ENCODE data around the gene CACNG6.
A peak's percentile ranks its signal among the peaks of the same experiment; 100 is the strongest.

Gene CACNG6

DNA sequence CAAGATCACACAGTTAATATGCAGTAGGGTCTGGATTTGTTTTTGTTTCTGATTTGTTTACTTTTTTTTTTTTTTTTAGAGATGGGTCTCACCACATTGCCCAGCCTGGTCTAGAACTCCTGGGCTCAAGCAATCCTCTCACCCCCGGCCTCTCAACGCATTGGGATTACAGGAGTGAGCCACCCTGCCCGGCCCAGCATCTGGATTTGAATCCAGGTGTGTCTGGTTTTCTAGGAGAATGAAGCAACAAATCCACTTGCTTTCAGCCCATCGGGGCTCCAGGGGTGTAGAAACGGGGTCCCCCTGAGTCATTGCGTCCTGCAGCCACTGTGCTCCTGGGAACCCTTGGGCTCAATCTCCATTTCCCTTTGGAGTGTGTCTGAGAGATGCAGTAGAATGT, 22.1 kb upstream of the CACNG6 start:
- no peak for DNase-seq (ENCODE audit: low spot score)

GRCh38 chr19:53971673-53972072, 19.8 kb upstream of the CACNG6 start:
- no peak for DNase-seq (ENCODE audit: low spot score)

DNA sequence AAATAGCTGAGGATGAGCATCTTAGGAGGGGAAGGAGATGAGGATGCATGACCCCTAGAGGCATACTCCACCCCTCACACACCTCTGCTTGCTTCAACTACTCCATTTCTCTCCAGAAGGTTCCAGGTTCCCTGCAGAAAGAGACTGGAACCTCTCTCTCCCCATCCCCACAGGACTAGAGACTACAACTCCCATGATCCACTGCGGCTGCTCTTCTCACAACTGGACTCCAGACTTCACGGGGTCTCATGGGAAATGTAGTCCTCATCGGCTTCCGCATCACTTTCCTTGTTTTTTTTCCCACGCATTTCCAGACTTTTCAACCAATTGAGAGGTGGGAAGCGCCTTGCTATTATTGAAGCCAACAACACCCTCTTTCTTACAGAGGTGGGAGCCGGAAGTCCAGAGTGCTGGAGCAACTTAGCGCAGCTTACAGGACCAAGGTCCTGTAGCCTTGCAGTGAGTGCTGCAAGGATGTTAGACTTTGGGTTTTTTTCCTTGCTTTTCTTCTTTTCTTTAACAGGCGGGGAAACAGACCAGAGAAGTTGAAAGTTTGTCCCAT, 13.9 kb upstream of the CACNG6 start:
- DNase-seq (ENCODE audit: low spot score), result peak; percentile 61

- DNase-seq (ENCODE audit: low spot score), result no peak
Observed at GRCh38 chr19:53977991-53978731, 13.3 kb upstream of the CACNG6 start.

DNA sequence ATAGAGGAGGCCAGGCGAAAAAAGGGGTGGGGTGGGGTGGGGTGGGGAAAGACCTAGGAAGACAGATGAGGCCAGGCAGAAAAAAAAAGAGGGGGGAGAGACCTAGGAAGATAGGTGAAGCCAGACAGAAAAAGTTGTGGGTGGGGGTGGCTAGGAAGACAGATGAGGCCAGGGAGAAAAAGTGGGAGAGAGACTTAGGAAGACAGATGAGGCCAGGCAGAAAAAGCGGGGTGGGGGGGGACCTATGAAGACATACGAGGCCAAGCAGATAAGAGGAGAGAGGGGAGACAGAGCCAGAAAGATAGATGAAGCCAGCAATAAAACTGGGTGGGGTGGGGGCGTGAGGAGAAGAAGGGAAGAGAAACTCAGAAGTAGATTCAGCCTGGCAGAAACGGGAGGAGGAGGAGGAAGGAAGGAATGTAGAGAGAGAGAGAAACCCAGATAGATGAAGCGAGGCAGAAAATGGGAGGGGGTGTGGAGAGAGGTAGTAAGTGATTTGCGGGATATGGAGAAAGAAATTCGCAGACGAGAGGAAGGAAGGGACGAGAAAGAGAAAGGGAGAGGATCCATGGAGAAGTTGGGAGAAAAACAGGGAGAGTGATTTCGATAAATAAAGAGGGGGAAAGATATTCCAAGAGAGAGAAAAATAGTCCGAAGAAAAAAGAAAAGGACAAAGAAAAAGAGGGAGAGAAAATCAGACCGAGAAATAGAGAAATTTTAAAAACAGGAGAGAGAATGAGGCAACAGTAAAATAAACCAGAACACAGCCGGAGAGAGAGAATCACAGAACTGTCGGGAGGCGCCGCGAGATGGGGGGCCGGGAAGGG, 12.2 kb upstream of the CACNG6 start:
- no peak for DNase-seq (ENCODE audit: low spot score)

- DNase-seq (ENCODE audit: low spot score), result peak; percentile 55
Observed at GRCh38 chr19:53980539-53981375, 10.7 kb upstream of the CACNG6 start.

- no peak for DNase-seq (ENCODE audit: low spot score)
Observed at GRCh38 chr19:53981376-53981951, 10.0 kb upstream of the CACNG6 start.

DNA sequence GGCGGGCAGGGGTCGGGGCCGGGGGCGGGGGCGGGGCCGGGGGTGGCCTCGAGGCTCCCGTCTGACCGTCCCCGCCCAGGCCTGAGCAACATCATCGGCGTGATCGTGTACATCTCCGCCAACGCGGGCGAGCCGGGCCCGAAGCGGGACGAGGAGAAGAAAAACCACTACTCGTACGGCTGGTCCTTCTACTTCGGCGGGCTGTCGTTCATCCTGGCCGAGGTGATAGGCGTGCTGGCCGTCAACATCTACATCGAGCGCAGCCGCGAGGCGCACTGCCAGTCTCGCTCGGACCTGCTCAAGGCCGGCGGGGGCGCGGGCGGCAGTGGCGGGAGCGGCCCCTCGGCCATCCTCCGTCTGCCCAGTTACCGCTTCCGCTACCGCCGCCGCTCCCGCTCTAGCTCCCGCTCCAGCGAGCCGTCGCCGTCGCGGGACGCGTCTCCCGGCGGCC, 9.4 kb upstream of the CACNG6 start:
- peak; percentile 3 for DNase-seq (ENCODE audit: low spot score)

- peak; percentile 47 for DNase-seq (ENCODE audit: low spot score)
Observed at GRCh38 chr19:53982611-53983010, 8.8 kb upstream of the CACNG6 start.

DNA sequence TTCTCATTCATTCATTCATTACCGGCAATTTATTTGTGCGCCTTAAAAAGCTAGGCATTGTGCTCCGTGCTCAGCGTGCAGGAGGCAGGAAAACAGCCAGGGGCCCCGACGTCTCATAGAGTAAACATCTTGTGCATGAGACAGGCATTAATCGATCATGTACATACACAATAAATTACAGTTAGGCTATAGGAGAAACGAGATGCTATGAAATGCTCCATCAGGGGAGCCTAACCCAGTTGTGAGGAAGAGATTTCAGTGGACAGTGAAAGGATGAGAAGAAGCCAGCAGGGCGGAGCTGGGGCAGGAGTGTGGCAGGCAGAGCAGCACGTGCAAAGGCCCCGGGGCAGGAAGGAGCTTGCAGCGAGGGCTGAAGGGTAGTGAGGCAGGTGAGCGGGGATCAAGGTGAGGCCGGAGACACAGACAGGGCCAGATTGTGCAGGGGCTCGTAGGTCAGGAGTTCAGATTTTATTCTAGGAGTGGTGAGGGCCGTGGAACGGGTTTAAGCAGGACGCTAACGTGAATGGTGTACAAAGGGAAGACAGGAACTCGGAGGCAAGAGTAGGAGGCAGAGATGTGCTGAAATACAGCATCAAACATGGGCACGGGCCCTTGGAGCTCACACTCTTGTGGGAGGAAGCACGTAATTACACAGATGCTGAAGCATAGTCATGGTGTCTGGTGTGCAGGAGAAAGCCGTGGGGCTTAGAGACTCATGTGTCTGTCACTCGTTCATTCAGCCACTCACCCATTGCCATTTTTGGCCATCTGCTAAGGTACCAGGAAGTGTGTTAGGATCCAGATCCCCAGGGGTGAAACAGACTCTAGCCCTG, 7.8 kb upstream of the CACNG6 start:
- no peak for DNase-seq (ENCODE audit: low spot score)

GRCh38 chr19:53985863-53986262, 5.6 kb upstream of the CACNG6 start:
- DNase-seq (ENCODE audit: low spot score), result no peak

GRCh38 chr19:53988981-53989380, 2.5 kb upstream of the CACNG6 start:
- DNase-seq (ENCODE audit: low spot score), result no peak

- DNase-seq (ENCODE audit: low spot score), result no peak
Observed at GRCh38 chr19:53989600-53990533, 1.6 kb upstream of the CACNG6 start.

DNA sequence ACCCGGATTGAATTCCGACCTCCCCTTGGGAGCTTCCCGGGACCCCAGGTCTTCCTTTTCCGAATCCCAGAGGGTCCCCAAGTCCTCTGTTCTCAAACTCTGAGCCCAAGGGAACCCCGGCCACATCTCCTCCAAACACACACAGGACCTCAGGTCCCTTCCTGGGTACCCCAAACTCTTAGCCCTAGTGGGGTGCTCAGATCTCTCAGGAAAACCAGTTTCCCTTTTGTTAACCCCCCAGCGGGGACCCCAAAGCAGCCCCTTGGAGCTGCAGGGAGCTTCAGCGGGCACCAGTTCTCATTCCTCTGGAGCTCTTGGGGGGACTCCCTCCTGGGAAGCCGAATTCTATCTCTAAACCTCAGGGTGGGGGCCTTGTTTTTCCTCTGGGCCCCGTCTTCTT, 774 bp downstream of the CACNG6 start:
- DNase-seq (ENCODE audit: low spot score), result no peak

GRCh38 chr19:53992815-53993214, 1.4 kb downstream of the CACNG6 start:
- no peak for DNase-seq (ENCODE audit: low spot score)

DNA sequence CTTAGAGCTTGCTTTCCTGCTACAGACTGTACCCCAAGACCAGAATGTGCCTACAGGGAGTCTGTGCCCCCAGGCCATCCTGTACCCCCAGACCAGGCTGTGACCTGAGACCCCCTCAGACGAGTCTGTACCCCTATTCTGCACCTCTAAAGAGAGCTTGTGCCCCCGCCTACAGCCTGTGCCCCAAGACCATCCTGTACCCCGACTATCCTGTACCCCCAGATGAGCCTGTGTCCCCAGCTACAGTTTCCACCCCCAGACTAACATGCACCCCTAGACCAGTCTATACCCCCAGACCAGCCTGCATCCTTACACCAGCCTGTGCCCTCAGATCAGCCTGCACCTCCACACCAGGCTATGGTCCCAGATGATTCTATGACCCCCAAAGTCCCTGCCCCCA, 2.0 kb downstream of the CACNG6 start:
- DNase-seq (ENCODE audit: low spot score), result no peak

DNA sequence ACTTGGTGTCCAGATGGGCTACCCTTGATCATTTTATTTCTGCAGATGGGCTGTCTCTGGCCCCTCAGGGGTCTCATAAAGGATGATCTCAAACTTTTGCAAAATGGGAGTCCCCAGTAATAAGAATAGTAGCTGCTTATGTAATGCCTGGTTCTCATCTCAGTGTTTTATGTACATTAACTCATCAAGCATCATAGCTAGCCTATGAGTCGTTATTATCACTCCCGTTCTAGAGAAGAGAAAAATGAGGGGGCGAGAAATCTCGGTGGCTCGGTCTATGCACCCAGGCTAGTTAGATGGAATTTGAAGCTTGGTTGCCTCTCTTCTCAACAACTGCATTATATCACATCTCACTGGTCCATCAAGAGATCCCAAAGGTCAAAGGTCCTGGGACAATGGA, 3.4 kb downstream of the CACNG6 start:
- no peak for DNase-seq (ENCODE audit: low spot score)

DNA sequence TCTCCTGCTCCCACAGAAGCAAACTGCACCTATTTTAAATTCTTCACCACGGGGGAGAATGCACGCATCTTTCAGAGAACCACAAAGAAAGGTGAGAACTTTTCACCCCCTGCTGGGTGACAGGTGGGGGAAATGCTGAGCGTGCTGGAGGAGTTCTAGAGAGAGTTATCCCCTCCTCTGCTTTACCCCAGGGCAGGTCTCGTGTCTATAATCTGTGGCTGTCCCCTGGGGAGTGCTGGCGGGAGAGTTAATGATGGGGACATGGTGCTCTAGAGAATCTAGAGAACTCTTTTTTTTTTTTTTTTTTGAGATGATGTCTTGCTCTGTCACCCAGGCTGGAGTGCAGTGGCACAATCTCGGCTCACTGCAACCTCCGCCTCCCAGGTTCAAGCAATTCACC, 6.8 kb downstream of the CACNG6 start:
- no peak for DNase-seq (ENCODE audit: low spot score)

GRCh38 chr19:53999694-54000093, 8.3 kb downstream of the CACNG6 start:
- DNase-seq (ENCODE audit: low spot score), result no peak

GRCh38 chr19:54001496-54001895, 10.1 kb downstream of the CACNG6 start:
- DNase-seq (ENCODE audit: low spot score), result no peak

Data from LoVo (cell line).